Astrocyte (in vitro differentiated cells and primary cell): ENCODE results near the gene FREY1. TPM values are rescaled to one million over a fixed set of nuclear protein-coding genes. Genes with fewer than 3 reads are reported as not detected.

Experiments
- DNase-seq: peaks from one replicate; pipeline ENCODE4 v3.0.0-alpha.2; 2010; ENCODE audit warnings: low read depth
- FAIRE-seq: peaks from 2 replicates; lab custom pipeline; 2011; peaks lifted over from hg19 to GRCh38; lab: Jason Lieb, UNC
- H2AFZ ChIP-seq: 2 replicates; pipeline ENCODE4 v1.6.0; 2012; ENCODE audit warnings: low read depth, low read length, inconsistent platforms
- H3K27ac ChIP-seq: 2 replicates; pipeline ENCODE4 v1.5.1; 2011; ENCODE audit warnings: low read depth, low read length, inconsistent platforms
- H3K27me3 ChIP-seq: 2 replicates; pipeline ENCODE4 v1.6.0; 2011; ENCODE audit warnings: low read length, inconsistent platforms; ENCODE audit not compliant: insufficient read depth
- H3K36me3 ChIP-seq: 2 replicates; pipeline ENCODE4 v1.5.1; 2011; ENCODE audit warnings: low read length, inconsistent platforms; ENCODE audit not compliant: insufficient read depth
- H3K4me1 ChIP-seq: 2 replicates; pipeline ENCODE4 v1.5.1; 2011; ENCODE audit warnings: low read length, inconsistent platforms; ENCODE audit not compliant: insufficient read depth
- H3K4me2 ChIP-seq: 2 replicates; pipeline ENCODE4 v1.6.0; 2012; ENCODE audit warnings: low read length, inconsistent platforms
- H3K4me3 ChIP-seq: 2 replicates; pipeline ENCODE4 v1.5.1; 2011; ENCODE audit warnings: low read depth, mild to moderate bottlenecking, low read length, inconsistent platforms; ENCODE audit not compliant: insufficient read depth
- H3K79me2 ChIP-seq: 2 replicates; pipeline ENCODE4 v1.6.0; 2012; ENCODE audit warnings: mild to moderate bottlenecking, low read length, inconsistent platforms; ENCODE audit not compliant: insufficient read depth
- H3K9ac ChIP-seq: 2 replicates; pipeline ENCODE4 v1.6.0; 2012; ENCODE audit warnings: mild to moderate bottlenecking, low read length, inconsistent platforms
- H3K9me3 ChIP-seq: 2 replicates; pipeline ENCODE4 v1.5.1; 2012; ENCODE audit warnings: low read depth, mild to moderate bottlenecking, low read length, inconsistent platforms; ENCODE audit not compliant: insufficient read depth
- H4K20me1 ChIP-seq: 2 replicates; pipeline ENCODE4 v1.6.0; 2012; ENCODE audit warnings: low read length, inconsistent platforms; ENCODE audit not compliant: insufficient read depth
- H3K27ac Mint-ChIP-seq: one replicate; pipeline ENCODE4 v1.8.0; 2021; ENCODE audit warnings: mild to moderate bottlenecking, mixed read lengths; ENCODE audit not compliant: unreplicated experiment
- H3K27me3 Mint-ChIP-seq: one replicate; pipeline ENCODE4 v1.8.0; 2021; ENCODE audit warnings: low read depth, mixed read lengths; ENCODE audit not compliant: unreplicated experiment
- H3K36me3 Mint-ChIP-seq: one replicate; pipeline ENCODE4 v1.8.0; 2021; ENCODE audit warnings: low read depth, mixed read lengths; ENCODE audit not compliant: unreplicated experiment
- H3K4me1 Mint-ChIP-seq: one replicate; pipeline ENCODE4 v1.8.0; 2021; ENCODE audit warnings: low read depth, mixed read lengths; ENCODE audit not compliant: unreplicated experiment
- H3K4me3 Mint-ChIP-seq: one replicate; pipeline ENCODE4 v1.8.0; 2021; ENCODE audit warnings: mild to moderate bottlenecking, moderate library complexity, mixed read lengths; ENCODE audit not compliant: unreplicated experiment
- H3K9me3 Mint-ChIP-seq: one replicate; pipeline ENCODE4 v1.8.0; 2021; ENCODE audit warnings: mild to moderate bottlenecking, mixed read lengths; ENCODE audit not compliant: unreplicated experiment
- EZH2 ChIP-seq: IDR thresholded peaks from 2 replicates; pipeline ENCODE4 v1.6.1; 2012; ENCODE audit warnings: mild to moderate bottlenecking, low read length, inconsistent platforms; ENCODE audit not compliant: insufficient read depth
- total RNA-seq: library from RNA; stranded (reverse); gene quantifications from 2 replicates; pipeline ENCODE4 v1.2.1, GENCODE V29; 2021
- TF ChIP-seq, protein P1 (sequence below): IDR thresholded peaks from 2 replicates; pipeline ENCODE4 v1.5.1; 2011; ENCODE audit warnings: low read depth, mild to moderate bottlenecking, inconsistent platforms, low read length, moderate library complexity; ENCODE audit not compliant: insufficient read depth

Gene FREY1
- total RNA-seq, 1 donor from 2014 or later, result 0.79 TPM

GRCh38 chr11:45936511-45937054 lies 29.5 kb upstream of the FREY1 start:
- Mint-ChIP-seq H3K27me3 (no peaks in the 10 kb centered on the region), H3K9me3 (no peaks in the 10 kb centered on the region), H3K4me1 (peaks cover 8% of the 10 kb centered on the region), H3K36me3 (peaks cover 13% of the 10 kb centered on the region), H3K4me3 (no peak overlapping the region), H3K27ac (no peak overlapping the region)
- H3K9ac ChIP-seq, result no peak overlapping the region
- FAIRE-seq (no peak), DNase-seq (no peak)
- H3K27me3 ChIP-seq, result no peaks in the 10 kb centered on the region
- H3K36me3 ChIP-seq, result peaks cover 14% of the 10 kb centered on the region
- H3K27ac ChIP-seq, result no peak overlapping the region
- H3K4me3 ChIP-seq, result no peak overlapping the region
- no peaks in the 10 kb centered on the region for H3K79me2 ChIP-seq
- no peak overlapping the region for H2AFZ ChIP-seq
- TF ChIP-seq, protein P1, sequence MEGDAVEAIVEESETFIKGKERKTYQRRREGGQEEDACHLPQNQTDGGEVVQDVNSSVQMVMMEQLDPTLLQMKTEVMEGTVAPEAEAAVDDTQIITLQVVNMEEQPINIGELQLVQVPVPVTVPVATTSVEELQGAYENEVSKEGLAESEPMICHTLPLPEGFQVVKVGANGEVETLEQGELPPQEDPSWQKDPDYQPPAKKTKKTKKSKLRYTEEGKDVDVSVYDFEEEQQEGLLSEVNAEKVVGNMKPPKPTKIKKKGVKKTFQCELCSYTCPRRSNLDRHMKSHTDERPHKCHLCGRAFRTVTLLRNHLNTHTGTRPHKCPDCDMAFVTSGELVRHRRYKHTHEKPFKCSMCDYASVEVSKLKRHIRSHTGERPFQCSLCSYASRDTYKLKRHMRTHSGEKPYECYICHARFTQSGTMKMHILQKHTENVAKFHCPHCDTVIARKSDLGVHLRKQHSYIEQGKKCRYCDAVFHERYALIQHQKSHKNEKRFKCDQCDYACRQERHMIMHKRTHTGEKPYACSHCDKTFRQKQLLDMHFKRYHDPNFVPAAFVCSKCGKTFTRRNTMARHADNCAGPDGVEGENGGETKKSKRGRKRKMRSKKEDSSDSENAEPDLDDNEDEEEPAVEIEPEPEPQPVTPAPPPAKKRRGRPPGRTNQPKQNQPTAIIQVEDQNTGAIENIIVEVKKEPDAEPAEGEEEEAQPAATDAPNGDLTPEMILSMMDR, result no peak
- TF ChIP-seq EZH2, result no peak
- H3K9me3 ChIP-seq, result no peaks in the 10 kb centered on the region
- H4K20me1 ChIP-seq, result peaks cover 4% of the 10 kb centered on the region
- H3K4me2 ChIP-seq, result no peak overlapping the region
- no peaks in the 10 kb centered on the region for H3K4me1 ChIP-seq

- Histone ChIP-seq H3K36me3 (peaks cover 14% of the 10 kb centered on the region), H3K9me3 (no peaks in the 10 kb centered on the region), H2AFZ (no peak overlapping the region), H4K20me1 (peaks cover 4% of the 10 kb centered on the region), H3K27me3 (no peaks in the 10 kb centered on the region), H3K27ac (no peak overlapping the region), H3K4me3 (no peak overlapping the region), H3K9ac (no peak overlapping the region), H3K79me2 (no peaks in the 10 kb centered on the region), H3K4me2 (no peak overlapping the region), H3K4me1 (no peaks in the 10 kb centered on the region)
- no peak overlapping the region for H3K4me3 Mint-ChIP-seq
- peaks cover 20% of the 10 kb centered on the region for H3K36me3 Mint-ChIP-seq
- no peak for FAIRE-seq
- no peak overlapping the region for H3K27ac Mint-ChIP-seq
- H3K4me1 Mint-ChIP-seq, result peaks cover 15% of the 10 kb centered on the region
- H3K27me3 Mint-ChIP-seq, result no peaks in the 10 kb centered on the region
- no peak for DNase-seq
- no peak for TF ChIP-seq EZH2
- TF ChIP-seq, protein P1, result no peak
- H3K9me3 Mint-ChIP-seq, result no peaks in the 10 kb centered on the region
Observed at GRCh38 chr11:45935349-45936064, 28.4 kb upstream of the FREY1 start.
